Testis (tissue), 2 donors: ENCODE data around the gene SNTG2.

Experiments
- CTCF ChIP-seq, 3 experiments: fragments of 450-650 bp in 2 of 3; fragments of 200-600 bp in 1 of 3; sonication (generic) in 1 of 3; IDR thresholded peaks; one replicate each; pipeline ENCODE4 v1.5.1; 2016 to 2019; ENCODE audit warnings: antibody characterized with exemption in 3 of 3, mild to moderate bottlenecking in 2 of 3, moderate library complexity in 1 of 3
- POLR2A ChIP-seq: fragments of 450-650 bp; IDR thresholded peaks from one replicate; pipeline ENCODE4 v1.6.1; 2017; ENCODE audit warnings: antibody characterized with exemption, mild to moderate bottlenecking, moderate library complexity

GRCh38 chr2:1210352-1210751, 259.7 kb downstream of the SNTG2 start:
- TF ChIP-seq CTCF (IDR thresholded peaks at IDR 0.05) (no peak), POLR2A (no peak)
